RWPE2 (cell line): ENCODE measurements around the gene MGMT.

ENCODE experiments used
- ATAC-seq: fragments of 200-7000 bp; cut with Tn5 transposase; 3 replicates; pipeline ENCODE4 v1.9.1; 2021; ENCODE audit warnings: low read depth
- DNase-seq: peaks from one replicate; pipeline ENCODE4 v3.0.0-alpha.2; 2020; ENCODE audit warnings: low spot score
- H3K27ac ChIP-seq: fragments of 450-650 bp; 2 replicates; pipeline ENCODE4 v1.5.1; 2017; ENCODE audit warnings: mild to moderate bottlenecking; ENCODE audit not compliant: poor library complexity, severe bottlenecking
- H3K27me3 ChIP-seq: fragments of 250-450 bp; sonication (Bioruptor Pico); 2 replicates; pipeline ENCODE4 v1.5.1; 2021; ENCODE audit warnings: mild to moderate bottlenecking, moderate library complexity; ENCODE audit not compliant: insufficient read depth, poor library complexity, severe bottlenecking
- H3K36me3 ChIP-seq: fragments of 250-450 bp; sonication (Bioruptor Pico); 2 replicates; pipeline ENCODE4 v1.5.1; 2020; ENCODE audit warnings: low read depth, mild to moderate bottlenecking, moderate library complexity
- H3K4me1 ChIP-seq: fragments of 250-450 bp; sonication (Bioruptor Pico); 2 replicates; pipeline ENCODE4 v1.5.1; 2021; ENCODE audit warnings: mild to moderate bottlenecking, moderate library complexity; ENCODE audit not compliant: insufficient read depth, poor library complexity, severe bottlenecking
- H3K4me3 ChIP-seq: fragments of 250-450 bp; sonication (Bioruptor Pico); 2 replicates; pipeline ENCODE4 v1.5.1; 2021; ENCODE audit warnings: mild to moderate bottlenecking, moderate library complexity; ENCODE audit not compliant: severe bottlenecking
- H3K9me3 ChIP-seq: fragments of 250-450 bp; sonication (Bioruptor Pico); 2 replicates; pipeline ENCODE4 v1.5.1; 2021; ENCODE audit warnings: mild to moderate bottlenecking, moderate library complexity; ENCODE audit not compliant: severe bottlenecking
- TF ChIP-seq, protein P1 (sequence below): fragments of 450-650 bp; IDR thresholded peaks from one replicate; pipeline ENCODE4 v1.5.1; 2017; ENCODE audit warnings: mild to moderate bottlenecking, moderate library complexity; ENCODE audit not compliant: poor library complexity, severe bottlenecking

The MGMT gene

DNA sequence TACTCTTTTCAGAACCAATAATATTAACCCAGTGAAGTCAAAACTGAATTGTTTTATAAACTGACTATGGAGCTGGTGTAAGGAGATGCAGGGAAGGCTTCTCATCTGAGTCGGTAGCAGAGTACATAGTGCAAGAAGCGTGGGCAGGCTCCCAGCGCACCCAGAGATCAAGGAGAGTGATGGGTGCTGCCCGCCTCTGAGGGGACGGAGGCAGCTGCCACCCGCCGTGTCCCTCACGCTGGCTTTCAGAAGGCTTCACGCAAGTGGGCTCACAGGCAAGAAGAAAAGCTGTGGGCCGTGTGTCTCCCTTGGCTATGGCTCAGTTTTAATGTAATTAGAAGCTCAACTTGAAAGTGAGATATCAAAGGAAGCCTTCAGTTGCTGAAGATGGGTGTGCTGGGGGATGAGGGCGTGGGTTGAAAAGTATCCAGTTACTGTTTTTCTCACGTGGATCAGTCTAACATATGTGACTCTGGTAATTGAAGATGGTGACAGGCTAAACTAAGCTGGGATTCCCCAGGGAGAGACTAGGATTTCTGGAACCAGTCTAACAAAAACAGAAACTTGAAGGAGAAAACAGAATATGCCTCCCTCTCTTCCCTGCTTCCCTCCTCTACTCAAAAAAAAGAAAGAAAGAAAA is 159.9 kb downstream of the MGMT start:
- ATAC-seq: no peak
- H3K4me3 ChIP-seq: no peak overlapping the region
- TF ChIP-seq, protein P1, sequence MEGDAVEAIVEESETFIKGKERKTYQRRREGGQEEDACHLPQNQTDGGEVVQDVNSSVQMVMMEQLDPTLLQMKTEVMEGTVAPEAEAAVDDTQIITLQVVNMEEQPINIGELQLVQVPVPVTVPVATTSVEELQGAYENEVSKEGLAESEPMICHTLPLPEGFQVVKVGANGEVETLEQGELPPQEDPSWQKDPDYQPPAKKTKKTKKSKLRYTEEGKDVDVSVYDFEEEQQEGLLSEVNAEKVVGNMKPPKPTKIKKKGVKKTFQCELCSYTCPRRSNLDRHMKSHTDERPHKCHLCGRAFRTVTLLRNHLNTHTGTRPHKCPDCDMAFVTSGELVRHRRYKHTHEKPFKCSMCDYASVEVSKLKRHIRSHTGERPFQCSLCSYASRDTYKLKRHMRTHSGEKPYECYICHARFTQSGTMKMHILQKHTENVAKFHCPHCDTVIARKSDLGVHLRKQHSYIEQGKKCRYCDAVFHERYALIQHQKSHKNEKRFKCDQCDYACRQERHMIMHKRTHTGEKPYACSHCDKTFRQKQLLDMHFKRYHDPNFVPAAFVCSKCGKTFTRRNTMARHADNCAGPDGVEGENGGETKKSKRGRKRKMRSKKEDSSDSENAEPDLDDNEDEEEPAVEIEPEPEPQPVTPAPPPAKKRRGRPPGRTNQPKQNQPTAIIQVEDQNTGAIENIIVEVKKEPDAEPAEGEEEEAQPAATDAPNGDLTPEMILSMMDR: no peak

DNA sequence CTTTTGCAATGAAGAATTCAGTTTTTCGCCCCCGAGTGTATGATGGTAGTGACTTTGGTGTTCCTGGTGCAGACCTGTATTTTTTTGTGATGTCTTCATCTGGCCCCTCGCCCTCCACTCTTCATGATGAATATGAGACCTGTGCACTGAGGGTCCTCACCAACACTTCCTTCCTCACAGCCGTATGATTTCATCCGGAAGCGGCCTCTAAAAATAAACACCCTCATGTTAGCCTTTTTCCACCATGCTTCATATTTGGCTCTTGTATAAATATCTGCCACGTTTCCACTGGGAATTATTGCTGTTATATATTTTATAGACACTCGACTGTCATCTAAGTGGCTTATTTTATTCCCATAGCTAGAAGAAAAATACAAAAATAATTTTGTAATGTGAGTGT is 160.4 kb downstream of the MGMT start:
- no peak for DNase-seq
- no peaks in the 10 kb centered on the region for H3K36me3 ChIP-seq
- peaks cover 1% of the 10 kb centered on the region for H3K4me1 ChIP-seq
- H3K27me3 ChIP-seq: no peaks in the 10 kb centered on the region
- no peaks in the 10 kb centered on the region for H3K9me3 ChIP-seq
- H3K27ac ChIP-seq: no peak overlapping the region
- TF ChIP-seq, protein P1: no peak
- ATAC-seq: no peak
- H3K4me3 ChIP-seq: no peak overlapping the region

More for the DNA sequence above, 159.9 kb downstream of the MGMT start:
- H3K4me1 ChIP-seq: peaks cover 7% of the 10 kb centered on the region
- H3K27me3 ChIP-seq: no peaks in the 10 kb centered on the region
- no peaks in the 10 kb centered on the region for H3K9me3 ChIP-seq
- DNase-seq: no peak
- no peak overlapping the region for H3K27ac ChIP-seq
- H3K36me3 ChIP-seq: no peaks in the 10 kb centered on the region

DNA sequence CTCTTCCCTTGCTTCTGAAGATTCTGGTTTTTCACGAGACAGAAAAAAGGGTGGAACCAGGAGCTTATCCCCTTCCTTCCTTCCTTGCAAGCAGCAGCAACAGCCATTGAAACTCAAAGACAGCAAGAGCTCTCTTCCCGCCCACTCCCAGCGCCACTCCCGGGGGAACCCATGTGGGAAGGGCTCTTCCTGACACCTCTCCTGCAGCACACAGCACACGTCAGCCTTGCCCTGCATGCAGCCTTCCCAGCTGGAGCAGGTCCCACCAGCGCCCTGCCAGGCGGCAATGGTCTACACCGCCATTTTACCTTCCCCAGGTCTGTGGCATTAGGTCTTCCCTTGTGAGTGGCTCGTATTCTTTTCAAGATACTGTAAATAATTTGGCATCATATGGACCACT is 161.8 kb downstream of the MGMT start:
- H3K27ac ChIP-seq: no peak overlapping the region
- H3K4me3 ChIP-seq: no peak overlapping the region
- no peak for ATAC-seq

DNA sequence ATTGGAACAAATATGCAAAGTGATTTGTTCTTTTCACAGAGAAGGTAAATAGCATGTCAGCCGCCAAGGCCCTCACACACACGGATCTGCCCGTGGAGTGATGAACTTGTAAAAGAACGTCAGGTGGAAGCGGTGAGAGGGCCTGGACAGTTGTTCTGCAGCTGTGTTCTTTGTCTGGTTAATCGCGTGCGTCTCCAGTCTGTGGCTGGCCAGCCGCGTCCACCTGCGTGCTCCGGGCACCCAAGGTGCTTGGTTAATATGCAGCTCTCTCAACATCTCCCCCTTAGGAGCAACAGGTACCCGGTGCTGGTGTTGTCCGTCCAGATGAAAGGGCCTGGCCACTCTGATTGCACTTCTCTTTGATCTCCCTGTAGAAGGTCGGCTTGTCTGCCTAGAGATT is 162.9 kb downstream of the MGMT start:
- DNase-seq (no peak), ATAC-seq (no peak)
- H3K4me3 ChIP-seq: no peak overlapping the region
- H3K27me3 ChIP-seq: no peaks in the 10 kb centered on the region
- H3K9me3 ChIP-seq: no peaks in the 10 kb centered on the region
- no peaks in the 10 kb centered on the region for H3K4me1 ChIP-seq
- TF ChIP-seq, protein P1: no peak
- H3K27ac ChIP-seq: no peak overlapping the region
- no peaks in the 10 kb centered on the region for H3K36me3 ChIP-seq

More for the DNA sequence above, 161.8 kb downstream of the MGMT start:
- Histone ChIP-seq H3K4me1 (no peaks in the 10 kb centered on the region), H3K9me3 (no peaks in the 10 kb centered on the region), H3K36me3 (no peaks in the 10 kb centered on the region), H3K27me3 (no peaks in the 10 kb centered on the region)
- TF ChIP-seq, protein P1: no peak
- DNase-seq: no peak

DNA sequence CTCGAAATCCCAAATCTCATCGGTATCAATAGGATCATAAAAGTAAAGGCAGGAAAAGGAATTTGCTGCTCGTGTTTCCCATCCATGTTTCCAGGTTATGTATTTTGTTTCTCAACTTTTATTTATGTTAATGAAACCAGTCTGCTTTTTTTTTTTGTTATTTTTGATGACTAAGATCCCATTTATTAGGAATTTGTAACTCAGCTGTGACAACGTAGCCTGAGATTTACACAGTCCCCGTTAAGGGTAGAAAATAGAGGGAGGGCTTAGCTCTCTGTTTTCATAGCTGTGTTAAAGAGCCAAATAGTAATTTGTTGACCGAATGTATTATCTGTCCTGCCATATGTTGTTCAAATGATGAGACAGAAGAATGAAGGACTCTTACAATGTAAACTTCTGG is 164.0 kb downstream of the MGMT start:
- Histone ChIP-seq H3K4me3 (no peak overlapping the region), H3K27ac (no peak overlapping the region), H3K9me3 (no peaks in the 10 kb centered on the region), H3K36me3 (no peaks in the 10 kb centered on the region), H3K4me1 (no peaks in the 10 kb centered on the region), H3K27me3 (no peaks in the 10 kb centered on the region)
- TF ChIP-seq, protein P1: no peak
- DNase-seq (no peak), ATAC-seq (no peak)
